Astrocyte (in vitro differentiated cells and primary cell): ENCODE data around the gene UBAC1.

ENCODE experiments used
- EZH2 ChIP-seq: IDR thresholded peaks from 2 replicates; pipeline ENCODE4 v1.6.1; 2012; ENCODE audit warnings: mild to moderate bottlenecking, low read length, inconsistent platforms; ENCODE audit not compliant: insufficient read depth
- TF ChIP-seq, protein P1 (sequence below): IDR thresholded peaks from 2 replicates; pipeline ENCODE4 v1.5.1; 2011; ENCODE audit warnings: low read depth, mild to moderate bottlenecking, inconsistent platforms, low read length, moderate library complexity; ENCODE audit not compliant: insufficient read depth

DNA sequence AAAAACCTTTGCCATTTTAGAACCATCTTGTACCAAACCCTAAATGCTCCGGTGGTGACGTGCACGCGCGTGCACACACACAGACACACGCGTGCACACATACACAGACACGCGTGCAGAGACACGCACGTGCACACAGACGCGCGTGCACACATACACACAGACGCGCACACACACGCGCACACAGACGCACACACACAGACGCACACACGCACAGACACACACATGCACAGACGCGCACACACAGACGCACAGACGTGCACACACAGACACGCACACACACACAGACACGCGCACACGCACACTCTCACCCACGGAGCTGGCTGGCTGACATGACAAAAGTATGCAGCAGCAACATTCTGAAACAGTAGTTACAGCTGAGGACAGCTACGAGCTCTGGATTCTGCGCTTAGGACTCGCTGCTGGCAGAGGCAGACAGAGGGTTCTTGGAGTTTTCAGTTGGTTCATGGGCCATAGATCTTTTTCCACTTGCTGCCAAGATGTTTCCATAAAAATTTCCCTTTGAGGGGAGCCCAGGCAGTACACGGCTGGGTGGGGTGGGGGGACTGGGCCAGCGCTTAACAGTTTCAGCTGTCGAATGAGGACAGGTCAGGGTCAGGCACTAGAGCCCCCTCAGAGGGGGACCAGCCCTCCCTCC lies 46.2 kb upstream of the UBAC1 start:
- TF ChIP-seq, protein P1, sequence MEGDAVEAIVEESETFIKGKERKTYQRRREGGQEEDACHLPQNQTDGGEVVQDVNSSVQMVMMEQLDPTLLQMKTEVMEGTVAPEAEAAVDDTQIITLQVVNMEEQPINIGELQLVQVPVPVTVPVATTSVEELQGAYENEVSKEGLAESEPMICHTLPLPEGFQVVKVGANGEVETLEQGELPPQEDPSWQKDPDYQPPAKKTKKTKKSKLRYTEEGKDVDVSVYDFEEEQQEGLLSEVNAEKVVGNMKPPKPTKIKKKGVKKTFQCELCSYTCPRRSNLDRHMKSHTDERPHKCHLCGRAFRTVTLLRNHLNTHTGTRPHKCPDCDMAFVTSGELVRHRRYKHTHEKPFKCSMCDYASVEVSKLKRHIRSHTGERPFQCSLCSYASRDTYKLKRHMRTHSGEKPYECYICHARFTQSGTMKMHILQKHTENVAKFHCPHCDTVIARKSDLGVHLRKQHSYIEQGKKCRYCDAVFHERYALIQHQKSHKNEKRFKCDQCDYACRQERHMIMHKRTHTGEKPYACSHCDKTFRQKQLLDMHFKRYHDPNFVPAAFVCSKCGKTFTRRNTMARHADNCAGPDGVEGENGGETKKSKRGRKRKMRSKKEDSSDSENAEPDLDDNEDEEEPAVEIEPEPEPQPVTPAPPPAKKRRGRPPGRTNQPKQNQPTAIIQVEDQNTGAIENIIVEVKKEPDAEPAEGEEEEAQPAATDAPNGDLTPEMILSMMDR: no peak
- TF ChIP-seq EZH2: no peak
